Mammary epithelial cell (primary cell): Measurements from ENCODE around the gene SP2.

Source experiments
- EZH2 ChIP-seq: IDR thresholded peaks from 2 replicates; pipeline ENCODE4 v1.6.1; 2012; ENCODE audit warnings: low read length, inconsistent platforms, borderline replicate concordance
- TF ChIP-seq, protein P1 (sequence below), 2 donors: IDR thresholded peaks in 1 of 2; conservative IDR thresholded peaks in 1 of 2; 2 replicates each; pipeline ENCODE4 v1.5.1; 2011 to 2012; ENCODE audit warnings: inconsistent platforms in 2 of 2, low read length in 2 of 2, mild to moderate bottlenecking in 2 of 2, control low read depth in 1 of 2, low read depth in 1 of 2; ENCODE audit not compliant: insufficient read depth in 1 of 2; ENCODE audit errors: extremely low read depth in 1 of 2

DNA sequence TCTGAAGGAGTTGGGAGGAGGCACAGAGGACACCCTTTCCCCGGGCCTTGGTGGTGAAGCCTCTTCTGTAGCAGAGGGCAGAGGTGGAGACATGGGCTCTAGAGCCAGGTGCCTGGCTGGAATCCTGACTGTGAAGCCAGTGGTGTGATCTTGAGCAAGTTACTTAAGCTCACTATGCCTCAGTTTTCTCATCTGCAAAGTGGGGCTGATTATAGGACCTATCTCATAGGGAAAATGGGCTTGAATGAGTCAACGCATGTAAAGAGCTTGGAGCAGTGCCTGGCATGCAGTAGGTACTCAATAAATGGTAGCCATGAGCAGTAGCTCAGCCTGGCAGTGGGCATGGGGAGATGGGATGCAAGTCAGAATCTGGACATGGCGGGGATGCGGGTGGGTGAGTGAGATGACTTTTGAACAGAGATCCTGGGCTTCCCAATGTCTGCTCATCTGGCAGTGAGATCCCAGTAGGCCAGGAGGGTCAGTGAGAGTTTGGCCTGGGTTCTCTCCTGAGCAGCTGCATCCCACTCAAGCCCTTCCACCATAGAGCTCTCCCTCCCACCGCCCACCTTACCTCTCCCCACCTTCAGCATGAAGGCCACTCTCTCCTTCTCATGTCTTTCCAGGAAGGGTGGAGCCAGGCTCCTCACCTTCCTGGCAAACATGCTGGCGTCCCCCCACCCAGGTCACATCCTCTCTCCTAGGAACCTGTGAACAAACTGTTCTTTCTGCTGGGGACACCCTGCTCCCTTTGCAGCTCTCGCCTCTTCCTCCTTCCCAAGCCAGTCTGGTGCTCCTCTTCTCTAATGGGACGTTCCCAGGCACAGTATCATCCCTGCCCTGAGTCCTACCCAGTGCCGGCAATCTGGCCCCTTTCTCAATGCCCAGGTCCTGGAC, 13.1 kb upstream of the SP2 start:
- TF ChIP-seq, protein P1, sequence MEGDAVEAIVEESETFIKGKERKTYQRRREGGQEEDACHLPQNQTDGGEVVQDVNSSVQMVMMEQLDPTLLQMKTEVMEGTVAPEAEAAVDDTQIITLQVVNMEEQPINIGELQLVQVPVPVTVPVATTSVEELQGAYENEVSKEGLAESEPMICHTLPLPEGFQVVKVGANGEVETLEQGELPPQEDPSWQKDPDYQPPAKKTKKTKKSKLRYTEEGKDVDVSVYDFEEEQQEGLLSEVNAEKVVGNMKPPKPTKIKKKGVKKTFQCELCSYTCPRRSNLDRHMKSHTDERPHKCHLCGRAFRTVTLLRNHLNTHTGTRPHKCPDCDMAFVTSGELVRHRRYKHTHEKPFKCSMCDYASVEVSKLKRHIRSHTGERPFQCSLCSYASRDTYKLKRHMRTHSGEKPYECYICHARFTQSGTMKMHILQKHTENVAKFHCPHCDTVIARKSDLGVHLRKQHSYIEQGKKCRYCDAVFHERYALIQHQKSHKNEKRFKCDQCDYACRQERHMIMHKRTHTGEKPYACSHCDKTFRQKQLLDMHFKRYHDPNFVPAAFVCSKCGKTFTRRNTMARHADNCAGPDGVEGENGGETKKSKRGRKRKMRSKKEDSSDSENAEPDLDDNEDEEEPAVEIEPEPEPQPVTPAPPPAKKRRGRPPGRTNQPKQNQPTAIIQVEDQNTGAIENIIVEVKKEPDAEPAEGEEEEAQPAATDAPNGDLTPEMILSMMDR (conservative IDR thresholded peaks at IDR 0.05 in 1 of 2, IDR thresholded peaks at IDR 0.05 in 1 of 2; ENCODE audit: extremely low read depth in 1 of 2, insufficient read depth in 1 of 2, low read depth in 1 of 2, low read length in 2 of 2), result no peak
- no peak for TF ChIP-seq EZH2
